Rectal smooth muscle tissue (tissue), 1 donor: ENCODE data around the gene NOX1.
"Not testable (repeated sequence)": the region's sequence is repeated elsewhere in the genome, so short reads cannot be mapped to it uniquely, and the experiment has no call there.

Source experiments
- H3K27ac ChIP-seq: one replicate; pipeline ENCODE4 v1.7.0; 2013; ENCODE audit warnings: low read depth, low read length, inconsistent platforms
- H3K27me3 ChIP-seq: one replicate; pipeline ENCODE4 v1.7.0; 2013; ENCODE audit warnings: low read length; ENCODE audit not compliant: control insufficient read depth, insufficient read depth
- H3K36me3 ChIP-seq: one replicate; pipeline ENCODE4 v1.7.0; 2013; ENCODE audit warnings: low read length; ENCODE audit not compliant: control insufficient read depth, insufficient read depth
- H3K4me1 ChIP-seq: one replicate; pipeline ENCODE4 v1.7.0; 2013; ENCODE audit warnings: low read length; ENCODE audit not compliant: control insufficient read depth, insufficient read depth
- H3K4me3 ChIP-seq: one replicate; pipeline ENCODE4 v1.7.0; 2013; ENCODE audit warnings: low read length
- H3K9ac ChIP-seq: one replicate; pipeline ENCODE4 v1.7.0; 2013; ENCODE audit warnings: low read length

NOX1 gene

DNA sequence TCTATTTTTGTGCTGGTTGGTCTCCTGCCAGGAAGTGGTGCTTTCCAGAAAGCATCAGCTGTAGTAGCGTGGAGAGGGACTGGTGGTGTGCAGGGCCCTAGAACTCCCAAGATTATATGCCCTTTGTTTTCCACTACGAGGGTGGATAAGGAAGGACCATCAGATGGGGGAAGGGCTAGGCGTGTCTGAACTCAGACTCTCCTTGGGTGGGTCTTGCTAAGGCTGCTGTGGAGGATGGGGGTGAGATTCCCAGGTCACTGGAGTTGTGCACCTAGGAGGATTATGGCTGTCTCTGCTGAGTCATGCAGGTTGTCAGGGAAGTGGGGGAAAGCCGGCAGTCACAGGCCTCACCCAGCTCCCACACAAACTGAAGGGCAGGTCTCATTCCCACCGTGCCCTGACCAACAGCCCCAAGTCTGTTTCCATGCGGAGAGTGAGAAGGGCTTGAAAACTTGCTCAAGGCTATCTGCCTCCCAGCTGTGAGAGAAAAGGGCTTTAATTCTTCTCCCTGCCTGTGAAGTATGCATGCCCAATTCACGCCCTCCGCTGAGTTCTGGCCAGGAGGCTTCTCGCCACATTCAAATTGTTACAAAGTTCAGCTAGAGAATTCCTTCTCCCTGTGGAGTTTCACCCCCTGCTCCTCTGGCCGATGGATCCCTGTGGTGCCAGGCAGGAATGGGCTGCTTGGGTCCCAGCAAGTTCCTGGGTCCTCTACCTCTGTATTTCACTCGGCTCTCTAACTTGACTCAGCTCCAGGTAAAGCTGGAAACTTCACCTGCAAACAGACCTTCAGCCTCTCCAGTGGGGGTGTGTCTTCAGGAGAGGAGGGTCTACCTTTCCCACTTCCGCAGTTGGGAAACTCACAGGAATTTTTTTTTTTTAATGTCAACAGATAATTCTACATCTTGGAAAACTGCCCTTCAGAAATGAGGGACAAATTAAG is 61.7 kb downstream of the NOX1 start:
- H3K27me3 ChIP-seq = peaks cover 4% of the 10 kb centered on the region
- no peak overlapping the region for H3K9ac ChIP-seq
- no peaks in the 10 kb centered on the region for H3K36me3 ChIP-seq
- no peak overlapping the region for H3K4me3 ChIP-seq
- H3K4me1 ChIP-seq = no peaks in the 10 kb centered on the region
- no peak overlapping the region for H3K27ac ChIP-seq

DNA sequence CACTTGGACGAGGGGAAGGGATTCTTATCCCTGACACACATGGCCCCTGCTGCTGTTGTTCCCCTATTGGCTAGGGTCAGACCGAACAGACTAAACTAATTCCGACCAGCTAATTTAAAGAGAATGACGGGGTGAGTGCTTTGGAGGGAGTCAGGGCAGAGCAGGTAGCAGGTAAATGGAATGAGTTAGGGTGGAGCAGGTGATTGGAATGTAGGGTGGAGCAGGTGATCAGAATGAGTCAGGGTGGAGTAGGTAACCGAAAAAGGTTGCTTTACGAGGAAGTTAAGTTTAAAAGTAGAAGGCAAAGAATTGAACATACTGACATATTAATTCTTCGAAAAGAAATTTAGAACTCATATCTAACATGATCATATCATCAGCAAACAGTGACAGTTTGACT is 65.9 kb downstream of the NOX1 start:
- H3K9ac ChIP-seq, H3K27ac ChIP-seq, H3K4me1 ChIP-seq, H3K27me3 ChIP-seq, H3K36me3 ChIP-seq, H3K4me3 ChIP-seq: not testable (repeated sequence)

DNA sequence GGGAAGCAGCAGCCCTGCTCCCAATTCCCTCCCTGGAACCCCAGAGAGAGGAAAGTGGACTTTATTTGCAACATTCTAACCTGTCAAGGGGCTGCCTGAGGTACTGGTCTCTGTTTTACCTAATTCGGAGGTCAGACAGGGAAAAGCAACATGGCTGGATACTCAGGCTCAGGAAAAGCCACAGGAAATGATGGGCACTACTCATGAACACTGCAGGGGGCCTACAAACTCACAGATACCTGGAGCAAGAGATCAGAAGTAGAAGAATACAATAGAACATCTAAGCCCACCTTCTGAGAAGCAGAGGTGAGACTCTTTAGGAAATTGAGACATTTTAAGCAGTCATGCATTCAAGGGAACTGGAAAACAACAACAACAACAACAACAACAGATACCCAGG is 69.4 kb downstream of the NOX1 start:
- no peak overlapping the region for H3K4me3 ChIP-seq
- no peak overlapping the region for H3K27ac ChIP-seq
- H3K27me3 ChIP-seq = no peaks in the 10 kb centered on the region
- H3K36me3 ChIP-seq = no peaks in the 10 kb centered on the region
- no peaks in the 10 kb centered on the region for H3K4me1 ChIP-seq
- no peak overlapping the region for H3K9ac ChIP-seq

DNA sequence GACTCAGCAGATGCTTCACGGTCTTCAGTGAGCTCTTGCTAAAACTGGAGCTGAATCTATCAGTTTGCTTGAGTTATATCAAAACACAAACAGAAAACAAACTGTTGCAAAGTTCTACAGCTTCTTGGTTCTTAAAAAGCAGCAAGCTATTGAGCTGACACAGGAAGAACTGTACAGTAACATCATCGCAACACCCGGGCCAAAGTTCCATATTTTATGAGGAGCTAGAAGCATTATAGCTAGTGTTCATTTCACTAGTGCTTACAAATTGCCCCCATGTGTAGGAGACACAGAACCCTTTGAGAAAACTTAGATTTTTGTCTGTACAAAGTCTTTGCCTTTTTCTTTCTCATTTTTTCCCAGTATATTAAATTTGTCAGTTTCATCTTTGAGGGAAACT is 71.3 kb downstream of the NOX1 start:
- Histone ChIP-seq H3K9ac (no peak overlapping the region), H3K27ac (no peak overlapping the region), H3K27me3 (no peaks in the 10 kb centered on the region), H3K4me3 (no peak overlapping the region), H3K4me1 (no peaks in the 10 kb centered on the region), H3K36me3 (no peaks in the 10 kb centered on the region)

DNA sequence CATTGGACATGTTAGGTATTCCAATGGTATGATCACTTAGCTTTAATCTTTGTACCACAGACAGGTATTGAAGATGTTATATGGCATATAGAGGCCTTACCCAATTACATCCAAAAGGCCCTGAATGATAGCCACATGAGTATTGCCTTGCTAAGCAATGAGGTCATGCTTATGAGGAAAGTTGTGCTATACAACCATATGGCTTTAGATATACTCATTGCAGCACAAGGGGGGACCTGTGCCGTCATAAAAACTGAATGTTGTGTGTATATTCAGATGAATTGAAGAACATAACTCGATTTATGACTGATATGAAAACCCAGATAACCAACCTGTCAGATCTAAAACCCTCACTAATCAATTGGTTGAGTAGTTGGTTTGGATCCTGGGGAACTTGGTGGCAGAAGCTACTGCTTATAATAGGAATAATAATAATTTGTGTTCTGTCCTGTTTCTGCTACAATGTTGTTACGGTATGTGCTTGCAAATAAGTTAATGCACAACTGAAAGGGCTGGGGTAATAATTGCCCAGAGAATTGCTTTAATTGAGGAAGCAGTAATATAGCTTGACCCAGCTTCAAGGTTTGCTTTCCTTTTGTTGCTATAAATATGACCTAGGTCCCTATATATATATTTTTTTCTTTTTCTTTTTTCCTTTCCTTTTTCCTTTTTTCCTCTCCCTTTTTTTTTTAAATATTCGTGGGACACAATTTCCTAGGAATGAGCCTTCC is 75.5 kb downstream of the NOX1 start:
- Histone ChIP-seq H3K27ac (no peak overlapping the region), H3K36me3 (no peaks in the 10 kb centered on the region), H3K4me1 (no peaks in the 10 kb centered on the region), H3K4me3 (no peak overlapping the region), H3K27me3 (no peaks in the 10 kb centered on the region), H3K9ac (no peak overlapping the region)

DNA sequence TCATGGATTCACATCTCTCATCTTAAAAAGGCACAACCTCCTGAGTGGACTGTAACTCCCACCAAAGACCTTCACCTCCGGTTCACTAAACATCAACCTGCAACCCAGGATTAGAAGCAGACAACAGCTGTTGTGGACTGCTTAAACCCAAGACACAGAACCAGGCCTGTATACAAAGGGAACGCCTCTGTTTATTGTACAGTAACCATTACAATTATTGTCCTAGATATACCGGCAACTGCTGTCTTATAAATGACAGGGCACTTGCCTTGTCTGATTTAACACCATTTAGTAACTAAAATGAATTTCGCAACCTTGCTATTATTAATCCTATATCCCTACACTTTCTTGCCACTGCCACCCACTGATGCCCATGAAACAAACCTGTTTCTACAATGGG is 76.8 kb downstream of the NOX1 start:
- Histone ChIP-seq H3K27me3 (no peaks in the 10 kb centered on the region), H3K36me3 (no peaks in the 10 kb centered on the region)

DNA sequence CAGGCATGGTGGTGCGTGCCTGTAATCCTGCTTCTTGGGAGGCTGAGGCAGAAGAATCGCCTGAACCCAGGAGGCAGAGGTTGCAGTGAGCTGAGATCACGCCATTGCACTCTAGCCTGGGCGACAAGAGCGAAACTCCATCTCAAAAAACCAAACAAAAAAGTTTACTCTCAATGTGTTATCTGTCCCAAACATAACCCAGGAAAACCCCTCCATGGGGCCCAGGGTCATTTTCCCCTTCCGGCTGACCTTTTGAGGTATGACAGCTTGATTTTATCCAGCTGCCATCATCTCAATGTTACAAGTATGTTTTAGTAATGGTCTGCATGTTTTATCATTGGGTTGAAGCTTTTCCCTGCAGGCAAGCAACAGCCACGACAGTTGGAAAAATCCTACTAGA is 77.8 kb downstream of the NOX1 start:
- H3K27me3 ChIP-seq, H3K4me1 ChIP-seq, H3K9ac ChIP-seq, H3K4me3 ChIP-seq, H3K36me3 ChIP-seq, H3K27ac ChIP-seq: not testable (repeated sequence)

More for the DNA sequence above, 76.8 kb downstream of the NOX1 start:
- Histone ChIP-seq H3K4me1 (no peaks in the 10 kb centered on the region), H3K27ac (no peak overlapping the region), H3K9ac (no peak overlapping the region), H3K4me3 (no peak overlapping the region)
